CD14-positive monocyte (primary cell): Measurements from ENCODE around the gene CST7. TPM values are rescaled to one million over a fixed set of nuclear protein-coding genes. Genes with fewer than 3 reads are reported as not detected.

Experiments used
- DNase-seq, 3 donors: peaks; one replicate each; pipeline ENCODE4 v3.0.0-alpha.2; 2011 to 2022
- H2AFZ ChIP-seq: 2 replicates; pipeline ENCODE4 v1.6.0; 2012; ENCODE audit warnings: mild to moderate bottlenecking, low read depth, low read length, inconsistent platforms; ENCODE audit not compliant: insufficient read depth, poor library complexity, severe bottlenecking
- H3K27ac ChIP-seq, 2 donors: 1 replicate in 1 of 2; 2 replicates in 1 of 2; pipeline ENCODE4 v1.5.1; 2012 to 2013; ENCODE audit warnings: low read length in 2 of 2, control low read depth in 1 of 2, inconsistent platforms in 1 of 2, low read depth in 1 of 2, mild to moderate bottlenecking in 1 of 2
- H3K27me3 ChIP-seq, 2 donors: one replicate each; pipeline versions ENCODE4 v1.6.0 to v1.6.1; 2011 to 2013; ENCODE audit warnings: low read length in 2 of 2; ENCODE audit not compliant: control insufficient read depth in 2 of 2, insufficient read depth in 2 of 2
- H3K36me3 ChIP-seq, 2 donors: replicated peaks in 1 of 2; 1 replicate in 1 of 2; 2 replicates in 1 of 2; pipeline versions ENCODE4 v1.5.1 to v1.6.1; 2012 to 2013; ENCODE audit warnings: low read length in 2 of 2, control low read depth in 1 of 2, inconsistent platforms in 1 of 2, mild to moderate bottlenecking in 1 of 2; ENCODE audit not compliant: insufficient read depth in 2 of 2, control insufficient read depth in 1 of 2
- H3K4me1 ChIP-seq, 2 donors: 1 replicate in 1 of 2; 2 replicates in 1 of 2; pipeline versions ENCODE4 v1.5.1 to v1.6.1; 2012 to 2013; ENCODE audit warnings: low read length in 2 of 2, control low read depth in 1 of 2, inconsistent platforms in 1 of 2, mild to moderate bottlenecking in 1 of 2, moderate library complexity in 1 of 2; ENCODE audit not compliant: insufficient read depth in 2 of 2, control insufficient read depth in 1 of 2
- H3K4me2 ChIP-seq: replicated peaks from 2 replicates; pipeline ENCODE3; 2012; ENCODE audit warnings: low read length, moderate library complexity, mild to moderate bottlenecking; ENCODE audit not compliant: poor library complexity, severe bottlenecking; ENCODE audit errors: extremely low read depth
- H3K4me3 ChIP-seq, 3 experiments: fragments of 200-600 bp in 1 of 3; sonication (generic) in 1 of 3; replicated peaks in 1 of 3; 1 replicate in 2 of 3; 2 replicates in 1 of 3; pipeline ENCODE4 v1.5.1; 2011 to 2013; ENCODE audit warnings: low read length in 3 of 3, mild to moderate bottlenecking in 3 of 3, control low read depth in 2 of 3, low read depth in 2 of 3, inconsistent platforms in 1 of 3, moderate library complexity in 1 of 3
- H3K79me2 ChIP-seq: 2 replicates; pipeline ENCODE4 v1.6.0; 2012; ENCODE audit warnings: mild to moderate bottlenecking, control low read depth, inconsistent platforms, low read length, moderate library complexity; ENCODE audit not compliant: insufficient read depth
- H3K9ac ChIP-seq: 2 replicates; pipeline ENCODE4 v1.6.0; 2017; ENCODE audit warnings: low read length, mild to moderate bottlenecking; ENCODE audit not compliant: insufficient read depth, poor library complexity, severe bottlenecking
- H3K9me3 ChIP-seq, 2 donors: replicated peaks in 1 of 2; 1 replicate in 1 of 2; 2 replicates in 1 of 2; pipeline versions ENCODE4 v1.5.1 to v1.6.1; 2012 to 2013; ENCODE audit warnings: low read length in 2 of 2, control low read depth in 1 of 2; ENCODE audit not compliant: control insufficient read depth in 1 of 2, insufficient read depth in 1 of 2
- H4K20me1 ChIP-seq: 2 replicates; pipeline ENCODE4 v1.6.0; 2012; ENCODE audit warnings: mild to moderate bottlenecking, low read length, control low read depth, moderate library complexity; ENCODE audit not compliant: insufficient read depth
- H3K27ac Mint-ChIP-seq, 7 donors: one replicate each; pipeline ENCODE4 v1.8.0; 2020; ENCODE audit warnings: mild to moderate bottlenecking in 7 of 7, mixed read lengths in 7 of 7, moderate library complexity in 6 of 7, inconsistent platforms in 2 of 7
- H3K27me3 Mint-ChIP-seq, 3 donors: one replicate each; pipeline ENCODE4 v1.8.0; 2021 to 2022; ENCODE audit warnings: low read depth in 3 of 3, mild to moderate bottlenecking in 3 of 3, mixed read lengths in 3 of 3, moderate library complexity in 3 of 3, inconsistent platforms in 1 of 3
- H3K36me3 Mint-ChIP-seq, 2 donors: one replicate each; pipeline ENCODE4 v1.8.0; 2020; ENCODE audit warnings: mixed read lengths in 2 of 2, inconsistent platforms in 1 of 2, mild to moderate bottlenecking in 1 of 2
- H3K4me1 Mint-ChIP-seq: one replicate; pipeline ENCODE4 v1.8.0; 2020; ENCODE audit warnings: mild to moderate bottlenecking, mixed read lengths
- H3K4me3 Mint-ChIP-seq, 2 donors: one replicate each; pipeline ENCODE4 v1.8.0; 2020; ENCODE audit warnings: mild to moderate bottlenecking in 2 of 2, mixed read lengths in 2 of 2, moderate library complexity in 1 of 2
- H3K9me3 Mint-ChIP-seq, 7 donors: one replicate each; pipeline ENCODE4 v1.8.0; 2020 to 2022; ENCODE audit warnings: mixed read lengths in 7 of 7, mild to moderate bottlenecking in 6 of 7, moderate library complexity in 6 of 7, inconsistent platforms in 2 of 7
- CTCF ChIP-seq: fragments of 200-600 bp; IDR thresholded peaks from one replicate; pipeline ENCODE4 v1.8.0; 2022; ENCODE audit warnings: antibody characterized with exemption, mild to moderate bottlenecking
- WGBS: methylation state at CpG from one replicate; pipeline ENCODE4 v1.1.5; 2013; ENCODE audit warnings: missing lambda C conversion rate; ENCODE audit not compliant: insufficient coverage; 5-methylcytosine and 5-hydroxymethylcytosine counted together
- intact Hi-C, 2 donors: fragments of 100-400 bp; cut with micrococcal nuclease; formaldehyde crosslinking; loops; one replicate each; pipeline versions ENCODE4 v1.15.0 to v1.15.1; 2023
- polyA plus RNA-seq, 3 donors: library from polyadenylated mRNA; depleted of rRNA in 1 of 3; unstranded in 2 of 3; stranded (reverse) in 1 of 3; fragments of 300-500 nt in 2 of 3; fragments of >200 nt in 1 of 3; fragmentation: Illumina TruSeq in 2 of 3; gene quantifications; 1 replicate in 2 of 3; 2 replicates in 1 of 3; pipeline ENCODE4 v1.2.3, GENCODE V29; 2012 to 2021

The CST7 gene
- polyA plus RNA-seq, 3 donors = 1.2 to 3.2 (median 1.8) TPM

GRCh38 chr20:24978513-24978912 is 29.4 kb downstream of the CST7 start:
- H3K9me3 ChIP-seq = peaks cover 0 to 10% of the 10 kb centered on the region in 2 donors
- no peak overlapping the region for H3K27ac ChIP-seq
- peaks cover 41% of the 10 kb centered on the region for H3K4me1 Mint-ChIP-seq
- H3K79me2 ChIP-seq = peaks cover 80% of the 10 kb centered on the region
- peaks cover 79 to 83% of the 10 kb centered on the region in 2 donors for H3K36me3 Mint-ChIP-seq
- peaks cover 41 to 80% of the 10 kb centered on the region in 2 donors for H3K36me3 ChIP-seq
- no peak for DNase-seq
- H2AFZ ChIP-seq = no peak overlapping the region
- no peak overlapping the region for H3K9ac ChIP-seq
- H3K27me3 ChIP-seq = no peaks in the 10 kb centered on the region
- no peak overlapping the region for H3K4me3 ChIP-seq
- H3K27ac Mint-ChIP-seq = no peak overlapping the region
- intact Hi-C loops = no loop called here
- H3K9me3 Mint-ChIP-seq = peaks cover 0 to 16% (median 11%) of the 10 kb centered on the region in 7 donors
- H3K4me1 ChIP-seq = peaks cover 29 to 38% of the 10 kb centered on the region in 2 donors
- TF ChIP-seq CTCF = no peak
- H3K27me3 Mint-ChIP-seq = no peaks in the 10 kb centered on the region
- peaks cover 3% of the 10 kb centered on the region for H4K20me1 ChIP-seq
- 93% methylated on average over 4 of the region's 8 CpGs for WGBS
- H3K4me3 Mint-ChIP-seq = no peak overlapping the region
- H3K4me2 ChIP-seq = no peak overlapping the region

GRCh38 chr20:24979036-24979960 is 30.2 kb downstream of the CST7 start:
- Histone ChIP-seq H3K9ac (no peak overlapping the region), H2AFZ (no peak overlapping the region), H3K27me3 (no peaks in the 10 kb centered on the region), H3K9me3 (peaks cover 0 to 10% of the 10 kb centered on the region in 2 donors), H3K4me1 (peaks cover 36 to 46% of the 10 kb centered on the region in 2 donors), H3K79me2 (peaks cover 82% of the 10 kb centered on the region), H3K27ac (peak overlapping the region in 1 of 2 donors; percentile 87), H3K36me3 (peaks cover 38 to 74% of the 10 kb centered on the region in 2 donors), H3K4me3 (no peak overlapping the region), H3K4me2 (no peak overlapping the region), H4K20me1 (peaks cover 3% of the 10 kb centered on the region)
- intact Hi-C loops = no loop called here
- 97% methylated on average over 13 of the region's 15 CpGs for WGBS
- peaks cover 79 to 81% of the 10 kb centered on the region in 2 donors for H3K36me3 Mint-ChIP-seq
- no peak for DNase-seq
- H3K9me3 Mint-ChIP-seq = peaks cover 0 to 16% (median 11%) of the 10 kb centered on the region in 7 donors
- H3K27me3 Mint-ChIP-seq = peaks cover 0 to 3% (median 0%) of the 10 kb centered on the region in 3 donors
- no peak overlapping the region for H3K4me3 Mint-ChIP-seq
- no peak for TF ChIP-seq CTCF
- peak overlapping the region in 6 of 7 donors; percentile 7 to 91 (median 76) for H3K27ac Mint-ChIP-seq
- H3K4me1 Mint-ChIP-seq = peaks cover 48% of the 10 kb centered on the region
